Suppressor macrophage treated with lipopolysaccharide for 4 hours (primary cell): ENCODE results near the gene HIVEP1.
"Not testable (repeated sequence)": the region's sequence is repeated elsewhere in the genome, so short reads cannot be mapped to it uniquely, and the experiment has no call there.

Experiments
- DNase-seq: peaks from one replicate; pipeline ENCODE4 v3.0.0-alpha.2; 2020

The HIVEP1 gene

GRCh38 chr6:12129523-12129922, 117.4 kb downstream of the HIVEP1 start:
- DNase-seq, result no peak

- DNase-seq, result peak; percentile 19
Observed at GRCh38 chr6:12132351-12133222, 120.5 kb downstream of the HIVEP1 start.

GRCh38 chr6:12134581-12134980, 122.5 kb downstream of the HIVEP1 start:
- DNase-seq, result no peak

- no peak for DNase-seq
Observed at GRCh38 chr6:12134991-12135390, 122.9 kb downstream of the HIVEP1 start.

- DNase-seq, result no peak
Observed at GRCh38 chr6:12136905-12137304, 124.8 kb downstream of the HIVEP1 start.

- no peak for DNase-seq
Observed at GRCh38 chr6:12137480-12137879, 125.4 kb downstream of the HIVEP1 start.

- DNase-seq, result no peak
Observed at GRCh38 chr6:12138381-12138780, 126.3 kb downstream of the HIVEP1 start.

GRCh38 chr6:12138936-12139335, 126.8 kb downstream of the HIVEP1 start:
- no peak for DNase-seq

GRCh38 chr6:12147557-12148316, 135.6 kb downstream of the HIVEP1 start:
- DNase-seq, result no peak

GRCh38 chr6:12148317-12148801, 136.2 kb downstream of the HIVEP1 start:
- DNase-seq, result no peak

GRCh38 chr6:12148841-12149240, 136.7 kb downstream of the HIVEP1 start:
- no peak for DNase-seq

- DNase-seq, result no peak
Observed at GRCh38 chr6:12149944-12150510, 137.9 kb downstream of the HIVEP1 start.

GRCh38 chr6:12150812-12151432, 138.8 kb downstream of the HIVEP1 start:
- peak; percentile 16 for DNase-seq

- no peak for DNase-seq
Observed at GRCh38 chr6:12151433-12151820, 139.3 kb downstream of the HIVEP1 start.

GRCh38 chr6:12152023-12152970, 140.2 kb downstream of the HIVEP1 start:
- no peak for DNase-seq

GRCh38 chr6:12155769-12156168, 143.7 kb downstream of the HIVEP1 start:
- DNase-seq, result not testable (repeated sequence)

GRCh38 chr6:12158686-12159415, 146.7 kb downstream of the HIVEP1 start:
- no peak for DNase-seq

GRCh38 chr6:12160326-12160725, 148.2 kb downstream of the HIVEP1 start:
- DNase-seq, result peak; percentile 59

- no peak for DNase-seq
Observed at GRCh38 chr6:12162213-12162612, 150.1 kb downstream of the HIVEP1 start.

- no peak for DNase-seq
Observed at GRCh38 chr6:12163149-12163548, 151.0 kb downstream of the HIVEP1 start.
